Thyroid gland (tissue), 4 donors: ENCODE measurements around the gene NEFH. TPM values are rescaled to one million over a fixed set of nuclear protein-coding genes. Genes with fewer than 3 reads are reported as not detected.

Experiments used
- DNase-seq, 2 donors: peaks; one replicate each; pipeline ENCODE4 v3.0.0-alpha.2; 2019
- H3K27ac ChIP-seq, 3 donors: fragments of 200-600 bp; sonication (generic); 1 replicate in 2 of 3; 2 replicates in 1 of 3; pipeline ENCODE4 v1.5.1; 2016 to 2019; ENCODE audit warnings: mild to moderate bottlenecking in 1 of 3, moderate library complexity in 1 of 3
- H3K27me3 ChIP-seq: fragments of 200-600 bp; sonication (generic); one replicate; pipeline ENCODE4 v1.5.1; 2019
- H3K36me3 ChIP-seq, 2 donors: fragments of 200-600 bp; sonication (generic); one replicate each; pipeline ENCODE4 v1.5.1; 2016 to 2019
- H3K4me1 ChIP-seq, 2 donors: fragments of 200-600 bp; sonication (generic); one replicate each; pipeline ENCODE4 v1.5.1; 2017 to 2019
- H3K4me3 ChIP-seq, 3 donors: fragments of 200-600 bp; sonication (generic); replicated peaks in 1 of 3; 1 replicate in 2 of 3; 2 replicates in 1 of 3; pipeline ENCODE4 v1.5.1; 2016; ENCODE audit warnings: mild to moderate bottlenecking in 1 of 3
- H3K9me3 ChIP-seq: fragments of 200-600 bp; sonication (generic); one replicate; pipeline ENCODE4 v1.5.1; 2017
- CTCF ChIP-seq, 6 experiments: fragments of 200-600 bp in 3 of 6; fragments of 450-650 bp in 3 of 6; sonication (generic) in 3 of 6; IDR thresholded peaks; one replicate each; pipeline ENCODE4 v1.5.1; 2016 to 2019; ENCODE audit warnings: antibody characterized with exemption in 6 of 6, mild to moderate bottlenecking in 2 of 6, inconsistent platforms in 1 of 6, moderate library complexity in 1 of 6
- POLR2A ChIP-seq, 2 donors: fragments of 450-650 bp; IDR thresholded peaks; one replicate each; pipeline ENCODE4 v1.6.1; 2017; ENCODE audit warnings: antibody characterized with exemption in 2 of 2, mild to moderate bottlenecking in 2 of 2, moderate library complexity in 1 of 2
- WGBS, 2 donors: methylation state at CpG; one replicate each; pipeline ENCODE4 v1.1.5; 2017; 5-methylcytosine and 5-hydroxymethylcytosine counted together
- intact Hi-C: fragments of 100-400 bp; cut with DNase I; formaldehyde crosslinking; loops from one replicate; pipeline ENCODE4 v1.15.1; 2023
- total RNA-seq, 4 donors: library from RNA; depleted of rRNA; stranded (reverse); fragments of >200 nt; gene quantifications; one replicate each; pipeline ENCODE4 v1.2.3, GENCODE V29; 2016

Gene NEFH
- total RNA-seq, 4 donors from 2014 or later: 0.27 to 0.44 (median 0.33) TPM; not detected in 1

- intact Hi-C loops: no loop called here
Measured at GRCh38 chr22:29473001-29473400, 7.0 kb upstream of the NEFH start.

GRCh38 chr22:29475550-29475949, 4.5 kb upstream of the NEFH start:
- Histone ChIP-seq H3K27me3 (peaks cover 9% of the 10 kb centered on the region), H3K4me1 (peaks cover 5 to 10% of the 10 kb centered on the region in 2 donors), H3K27ac (no peak overlapping the region), H3K9me3 (no peaks in the 10 kb centered on the region), H3K36me3 (no peaks in the 10 kb centered on the region), H3K4me3 (no peak overlapping the region)
- WGBS, 2 donors: 81 to 87% methylated on average over 8 of the region's 8 CpGs
- TF ChIP-seq POLR2A (IDR thresholded peaks at IDR 0.05) (no peak), CTCF (IDR thresholded peaks at IDR 0.05) (no peak)
- DNase-seq: no peak
- intact Hi-C loops: no loop called here

More at GRCh38 chr22:29473001-29473400, 7.0 kb upstream of the NEFH start:
- no peaks in the 10 kb centered on the region for H3K36me3 ChIP-seq
- H3K27me3 ChIP-seq: no peaks in the 10 kb centered on the region
- H3K4me3 ChIP-seq: no peak overlapping the region
- no peaks in the 10 kb centered on the region for H3K9me3 ChIP-seq
- TF ChIP-seq POLR2A (IDR thresholded peaks at IDR 0.05) (no peak), CTCF (IDR thresholded peaks at IDR 0.05) (no peak)
- DNase-seq: no peak
- peaks cover 0 to 11% of the 10 kb centered on the region in 2 donors for H3K4me1 ChIP-seq
- H3K27ac ChIP-seq: no peak overlapping the region
- 75 to 77% methylated on average over 5 of the region's 5 CpGs for WGBS, 2 donors

- Histone ChIP-seq H3K27me3 (peaks cover 15% of the 10 kb centered on the region), H3K4me1 (peaks cover 5 to 13% of the 10 kb centered on the region in 2 donors), H3K4me3 (no peak overlapping the region), H3K36me3 (no peaks in the 10 kb centered on the region), H3K27ac (no peak overlapping the region), H3K9me3 (no peaks in the 10 kb centered on the region)
- TF ChIP-seq CTCF (IDR thresholded peaks at IDR 0.05): no peak
- no peak for TF ChIP-seq POLR2A (IDR thresholded peaks at IDR 0.05)
- no peak for DNase-seq
- WGBS, 2 donors: 62 to 65% methylated on average over 6 of the region's 6 CpGs
- intact Hi-C loops: no loop called here
Measured at GRCh38 chr22:29476116-29476515, 3.9 kb upstream of the NEFH start.

GRCh38 chr22:29477723-29478318, 2.2 kb upstream of the NEFH start:
- TF ChIP-seq POLR2A (IDR thresholded peaks at IDR 0.05) (no peak), CTCF (IDR thresholded peaks at IDR 0.05) (no peak)
- Histone ChIP-seq H3K36me3 (no peaks in the 10 kb centered on the region), H3K9me3 (no peaks in the 10 kb centered on the region), H3K27ac (no peak overlapping the region), H3K27me3 (peaks cover 17% of the 10 kb centered on the region), H3K4me1 (peaks cover 5 to 13% of the 10 kb centered on the region in 2 donors), H3K4me3 (no peak overlapping the region)
- DNase-seq: no peak
- intact Hi-C loops: no loop called here
- 25 to 27% methylated on average over 4 of the region's 4 CpGs for WGBS, 2 donors

GRCh38 chr22:29478326-29479276, 1.4 kb upstream of the NEFH start:
- WGBS, 2 donors: 11 to 14% methylated on average over 17 to 21 of the region's 21 CpGs

More at GRCh38 chr22:29478326-29479276, 1.4 kb upstream of the NEFH start:
- Histone ChIP-seq H3K4me1 (peaks cover 5 to 13% of the 10 kb centered on the region in 2 donors), H3K27me3 (peaks cover 17% of the 10 kb centered on the region), H3K9me3 (no peaks in the 10 kb centered on the region), H3K4me3 (no peak overlapping the region), H3K36me3 (no peaks in the 10 kb centered on the region), H3K27ac (no peak overlapping the region)
- TF ChIP-seq CTCF (IDR thresholded peaks at IDR 0.05) (no peak), POLR2A (IDR thresholded peaks at IDR 0.05) (no peak)
- DNase-seq: peak in 1 of 2 donors; percentile 24
- intact Hi-C loops: no loop called here
